H1 (cell line): ENCODE measurements around the gene OTOP1.

Experiments
- ASH2L ChIP-seq: fragments of 200-600, 300-600 bp; sonication (generic); IDR thresholded peaks from one replicate; pipeline ENCODE4 v1.7.1; 2017; ENCODE audit warnings: low read length
- ATF2 ChIP-seq: IDR thresholded peaks from 2 replicates; pipeline ENCODE4 v1.6.1; 2012; ENCODE audit warnings: low read length, inconsistent platforms
- CREB1 ChIP-seq: IDR thresholded peaks from 2 replicates; pipeline ENCODE4 v1.6.1; 2012; ENCODE audit warnings: inconsistent platforms
- CTCF ChIP-seq, 3 experiments: IDR thresholded peaks; 1 replicate in 2 of 3; 2 replicates in 1 of 3; pipeline versions ENCODE4 v1.5.1 to v1.6.1; 2011; ENCODE audit warnings: low read length in 3 of 3, mild to moderate bottlenecking in 3 of 3, inconsistent platforms in 2 of 3, low read depth in 1 of 3, moderate library complexity in 1 of 3; ENCODE audit not compliant: insufficient read depth in 1 of 3; ENCODE audit errors: control extremely low read depth in 1 of 3
- EP300 ChIP-seq, 2 experiments: IDR thresholded peaks; 1 replicate in 1 of 2; 2 replicates in 1 of 2; pipeline ENCODE4 v1.6.1; 2011 to 2012; ENCODE audit warnings: low read depth in 2 of 2, low read length in 2 of 2, mild to moderate bottlenecking in 2 of 2, borderline replicate concordance in 1 of 2, inconsistent platforms in 1 of 2, moderate library complexity in 1 of 2
- HDAC2 ChIP-seq, 2 experiments: fragments of 300-600 bp in 1 of 2; sonication (generic) in 1 of 2; IDR thresholded peaks; 2 replicates each; pipeline ENCODE4 v1.6.1; 2011 to 2012; ENCODE audit warnings: low read depth in 2 of 2, low read length in 2 of 2, mild to moderate bottlenecking in 2 of 2, moderate library complexity in 2 of 2, borderline replicate concordance in 1 of 2, inconsistent platforms in 1 of 2
- POLR2A ChIP-seq, 2 experiments: IDR thresholded peaks; 1 replicate in 1 of 2; 2 replicates in 1 of 2; pipeline ENCODE4 v1.6.1; 2011; ENCODE audit warnings: low read depth in 2 of 2, low read length in 2 of 2, mild to moderate bottlenecking in 2 of 2; ENCODE audit errors: control extremely low read depth in 1 of 2
- POLR2AphosphoS5 ChIP-seq: IDR thresholded peaks from 2 replicates; pipeline ENCODE4 v1.6.1; 2011; ENCODE audit warnings: low read depth, low read length
- RAD21 ChIP-seq, 2 experiments: IDR thresholded peaks in 1 of 2; conservative IDR thresholded peaks in 1 of 2; 2 replicates each; pipeline ENCODE4 v1.6.1; 2011; ENCODE audit warnings: low read depth in 2 of 2, low read length in 2 of 2, improper control_type of control experiment in 1 of 2, inconsistent platforms in 1 of 2, mild to moderate bottlenecking in 1 of 2, moderate library complexity in 1 of 2
- TEAD4 ChIP-seq: IDR thresholded peaks from 2 replicates; pipeline ENCODE4 v1.6.1; 2012; ENCODE audit warnings: low read depth, low read length, inconsistent platforms, mixed read lengths

DNA sequence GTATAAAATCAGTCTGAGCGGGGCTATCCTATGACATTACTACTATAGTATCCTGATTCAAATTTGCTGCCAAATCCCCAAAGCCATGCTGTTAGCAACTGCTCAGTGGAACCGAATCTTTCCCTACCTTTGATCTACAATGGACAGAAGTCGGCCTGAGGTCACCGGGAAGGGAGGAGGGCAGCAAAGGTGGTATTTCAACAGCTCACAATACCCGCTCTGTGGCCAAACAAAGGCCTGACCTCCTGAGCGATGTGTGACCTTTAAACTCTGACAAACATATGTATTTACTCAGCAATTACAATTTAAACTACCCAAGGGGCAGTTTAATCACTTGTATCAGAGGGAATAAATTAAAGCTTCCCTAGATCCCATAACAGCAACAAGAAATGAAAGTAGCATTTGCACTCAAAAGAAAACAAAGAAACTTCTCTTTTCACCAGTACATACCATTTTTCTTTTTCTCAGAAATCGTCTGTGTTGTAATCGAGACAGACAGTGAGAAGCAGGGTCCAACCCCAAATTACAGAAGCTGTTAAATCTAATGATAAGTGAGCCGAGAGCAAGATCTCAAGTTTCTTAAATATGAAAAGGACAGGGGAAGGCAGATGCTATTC, 32.9 kb upstream of the OTOP1 start:
- TF ChIP-seq ASH2L = no peak
- no peak for TF ChIP-seq ATF2
- TF ChIP-seq POLR2AphosphoS5 = no peak
- TF ChIP-seq POLR2A (IDR thresholded peaks at IDR 0.05; ENCODE audit: control extremely low read depth in 1 of 2, low read depth in 2 of 2, low read length in 2 of 2) = no peak
- no peak for TF ChIP-seq EP300 (IDR thresholded peaks at IDR 0.05; ENCODE audit: borderline replicate concordance in 1 of 2, low read depth in 2 of 2, low read length in 2 of 2)
- TF ChIP-seq CREB1 = no peak
- no peak for TF ChIP-seq RAD21 (IDR thresholded peaks at IDR 0.05 in 1 of 2, conservative IDR thresholded peaks at IDR 0.05 in 1 of 2; ENCODE audit: low read depth in 2 of 2, low read length in 2 of 2)
- no peak for TF ChIP-seq CTCF (IDR thresholded peaks at IDR 0.05; ENCODE audit: control extremely low read depth in 1 of 3, insufficient read depth in 1 of 3, low read depth in 1 of 3, low read length in 3 of 3)
- TF ChIP-seq HDAC2 (IDR thresholded peaks at IDR 0.05; ENCODE audit: borderline replicate concordance in 1 of 2, low read depth in 2 of 2, low read length in 2 of 2) = no peak
- no peak for TF ChIP-seq TEAD4
